SW 1271 (cell line): Measurements from ENCODE around the gene FSCN2.
"Not testable (repeated sequence)": the region's sequence is repeated elsewhere in the genome, so short reads cannot be mapped to it uniquely, and the experiment has no call there.

ENCODE experiments used
- DNase-seq, 2 experiments: peaks; one replicate each; lab custom pipeline; 2025; lab: John Stamatoyannopoulos, UW

FSCN2 gene

DNA sequence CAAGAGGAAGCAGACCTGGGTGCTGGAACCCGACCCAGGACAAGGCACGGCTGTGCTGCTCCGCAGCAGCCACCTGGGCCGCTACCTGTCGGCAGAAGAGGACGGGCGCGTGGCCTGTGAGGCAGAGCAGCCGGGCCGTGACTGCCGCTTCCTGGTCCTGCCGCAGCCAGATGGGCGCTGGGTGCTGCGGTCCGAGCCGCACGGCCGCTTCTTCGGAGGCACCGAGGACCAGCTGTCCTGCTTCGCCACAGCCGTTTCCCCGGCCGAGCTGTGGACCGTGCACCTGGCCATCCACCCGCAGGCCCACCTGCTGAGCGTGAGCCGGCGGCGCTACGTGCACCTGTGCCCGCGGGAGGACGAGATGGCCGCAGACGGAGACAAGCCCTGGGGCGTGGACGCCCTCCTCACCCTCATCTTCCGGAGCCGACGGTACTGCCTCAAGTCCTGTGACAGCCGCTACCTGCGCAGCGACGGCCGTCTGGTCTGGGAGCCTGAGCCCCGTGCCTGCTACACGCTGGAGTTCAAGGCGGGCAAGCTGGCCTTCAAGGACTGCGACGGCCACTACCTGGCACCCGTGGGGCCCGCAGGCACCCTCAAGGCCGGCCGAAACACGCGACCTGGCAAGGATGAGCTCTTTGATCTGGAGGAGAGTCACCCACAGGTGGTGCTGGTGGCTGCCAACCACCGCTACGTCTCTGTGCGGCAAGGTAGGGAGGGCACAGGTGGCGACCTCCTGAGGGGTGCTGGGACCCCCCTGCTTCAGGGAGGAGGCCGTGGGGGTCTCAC, 667 bp downstream of the FSCN2 start:
- DNase-seq, result no peak

DNA sequence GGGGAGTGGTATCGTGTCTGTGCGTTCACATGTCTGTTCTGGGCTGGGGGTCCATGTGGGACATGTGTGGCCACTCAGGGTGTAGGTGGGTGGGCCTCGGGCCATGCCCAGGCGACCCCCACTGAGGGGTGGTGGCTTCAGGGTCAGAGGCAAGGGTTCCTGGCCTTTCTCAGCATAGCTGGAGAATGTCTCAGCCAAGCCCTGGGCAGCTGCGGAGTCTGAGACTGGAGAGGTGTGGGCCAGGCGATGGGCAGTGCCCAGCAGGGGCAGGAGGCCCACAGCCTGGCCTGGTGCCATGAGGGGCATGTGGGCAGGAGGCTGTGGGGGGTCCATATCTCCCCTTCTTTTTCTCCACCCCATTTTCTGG, 1.2 kb downstream of the FSCN2 start:
- DNase-seq, result no peak

DNA sequence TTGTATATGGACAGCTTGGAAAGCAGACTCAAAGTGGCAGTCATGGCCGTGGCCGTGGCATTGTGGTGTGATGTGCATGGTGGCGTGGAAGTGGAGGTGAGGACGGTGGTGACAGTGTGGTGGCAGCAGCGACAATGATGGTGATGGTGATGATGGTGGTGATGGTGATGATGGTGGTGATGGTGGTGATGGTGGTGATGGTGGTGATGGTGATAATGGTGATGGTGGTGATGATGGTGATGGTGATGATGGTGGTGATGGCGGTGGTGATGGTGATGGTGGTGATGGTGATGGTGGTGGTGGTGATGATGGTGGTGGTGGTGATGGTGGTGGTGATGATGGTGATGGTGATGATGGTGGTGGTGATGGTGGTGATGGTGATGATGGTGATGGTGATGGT, 2.8 kb downstream of the FSCN2 start:
- not testable (repeated sequence) for DNase-seq

DNA sequence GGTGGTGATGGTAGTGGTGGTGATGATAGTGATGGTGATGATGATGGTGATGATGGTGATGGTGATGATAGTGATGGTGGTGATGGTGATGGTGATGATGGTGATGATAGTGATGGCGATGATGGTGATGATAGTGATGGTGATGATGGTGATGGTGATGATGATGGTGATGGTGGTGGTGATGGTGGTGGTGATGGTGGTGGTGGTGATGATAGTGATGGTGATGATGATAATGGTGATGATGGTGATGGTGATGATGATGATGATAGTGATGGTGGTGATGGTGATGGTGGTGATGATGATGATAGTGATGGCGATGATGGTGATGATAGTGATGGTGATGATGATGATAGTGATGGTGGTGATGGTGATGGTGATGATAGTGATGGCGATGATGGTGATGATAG, 3.8 kb downstream of the FSCN2 start:
- not testable (repeated sequence) for DNase-seq

DNA sequence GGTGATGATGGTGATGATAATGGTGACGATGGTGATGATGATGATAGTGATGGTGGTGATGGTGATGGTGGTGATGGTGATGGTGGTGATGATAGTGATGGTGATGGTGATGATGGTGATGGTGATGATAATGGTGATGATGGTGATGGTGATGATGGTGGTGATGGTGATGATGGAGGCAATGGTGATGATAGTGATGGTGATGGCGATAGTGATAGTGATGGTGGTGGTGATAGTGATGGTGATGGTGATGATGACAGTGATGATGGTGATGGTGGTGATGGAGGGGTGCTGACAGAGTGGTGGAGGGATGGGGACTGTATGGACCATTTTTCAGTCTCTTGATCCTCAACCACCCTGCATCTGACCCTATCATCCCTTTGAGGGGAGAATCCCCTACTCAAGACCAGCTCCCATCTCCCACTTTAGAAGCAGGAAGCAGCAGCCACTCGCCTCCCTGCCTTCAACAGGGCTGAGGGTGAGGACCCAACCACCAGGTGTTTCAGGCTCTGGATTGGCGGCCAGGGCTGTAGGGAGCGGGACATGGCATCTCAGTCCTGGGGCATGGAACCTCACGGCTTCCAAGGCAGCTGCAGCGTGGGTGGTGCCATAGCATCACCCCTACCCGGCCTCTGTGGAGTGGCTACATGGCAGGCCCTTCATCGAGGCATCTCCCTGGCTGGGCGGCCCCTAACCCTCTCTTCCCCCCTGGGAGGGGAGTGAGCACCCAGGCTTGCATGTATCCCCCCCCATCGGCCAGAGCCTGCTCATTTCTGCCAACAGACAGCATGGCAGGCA, 4.5 kb downstream of the FSCN2 start:
- DNase-seq, result no peak

DNA sequence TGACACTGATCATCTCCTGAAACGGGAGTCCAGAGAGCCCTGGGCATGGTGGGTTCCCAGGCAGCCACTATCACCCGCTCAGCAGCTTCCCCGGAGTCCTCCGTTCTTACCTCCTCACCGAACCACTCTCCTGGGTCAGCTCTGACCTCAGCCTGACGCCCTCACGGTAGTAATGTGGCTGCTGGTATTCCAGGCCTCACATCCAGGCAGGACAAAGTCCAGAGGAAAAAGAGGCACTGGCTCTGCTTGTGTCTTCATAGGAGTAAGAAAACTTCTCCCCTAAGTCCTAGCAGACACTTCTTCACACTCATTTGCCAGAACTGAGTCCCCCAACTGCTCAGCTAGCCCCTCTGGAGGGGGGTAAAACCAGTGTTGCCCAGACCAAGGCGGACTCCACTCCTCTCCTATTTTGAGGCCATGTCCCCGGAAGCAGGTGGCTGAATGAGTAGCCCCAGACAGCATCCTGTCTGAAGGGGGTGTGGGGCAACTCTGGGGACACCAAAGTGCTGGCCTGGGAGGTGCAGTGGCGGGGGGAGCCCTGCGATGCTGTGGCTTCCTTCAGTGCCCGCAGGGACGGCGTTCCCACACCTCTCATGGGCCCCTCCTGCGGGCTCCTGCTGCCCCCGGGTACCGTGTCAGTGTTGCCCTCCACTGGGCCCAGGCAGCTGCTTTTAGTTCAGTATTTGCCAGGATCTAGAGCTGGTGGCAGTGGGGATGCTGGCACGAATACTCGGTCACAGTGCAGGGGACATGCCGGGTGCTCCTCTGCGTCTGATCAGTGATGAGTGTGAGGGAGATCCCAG, 5.4 kb downstream of the FSCN2 start:
- no peak for DNase-seq

DNA sequence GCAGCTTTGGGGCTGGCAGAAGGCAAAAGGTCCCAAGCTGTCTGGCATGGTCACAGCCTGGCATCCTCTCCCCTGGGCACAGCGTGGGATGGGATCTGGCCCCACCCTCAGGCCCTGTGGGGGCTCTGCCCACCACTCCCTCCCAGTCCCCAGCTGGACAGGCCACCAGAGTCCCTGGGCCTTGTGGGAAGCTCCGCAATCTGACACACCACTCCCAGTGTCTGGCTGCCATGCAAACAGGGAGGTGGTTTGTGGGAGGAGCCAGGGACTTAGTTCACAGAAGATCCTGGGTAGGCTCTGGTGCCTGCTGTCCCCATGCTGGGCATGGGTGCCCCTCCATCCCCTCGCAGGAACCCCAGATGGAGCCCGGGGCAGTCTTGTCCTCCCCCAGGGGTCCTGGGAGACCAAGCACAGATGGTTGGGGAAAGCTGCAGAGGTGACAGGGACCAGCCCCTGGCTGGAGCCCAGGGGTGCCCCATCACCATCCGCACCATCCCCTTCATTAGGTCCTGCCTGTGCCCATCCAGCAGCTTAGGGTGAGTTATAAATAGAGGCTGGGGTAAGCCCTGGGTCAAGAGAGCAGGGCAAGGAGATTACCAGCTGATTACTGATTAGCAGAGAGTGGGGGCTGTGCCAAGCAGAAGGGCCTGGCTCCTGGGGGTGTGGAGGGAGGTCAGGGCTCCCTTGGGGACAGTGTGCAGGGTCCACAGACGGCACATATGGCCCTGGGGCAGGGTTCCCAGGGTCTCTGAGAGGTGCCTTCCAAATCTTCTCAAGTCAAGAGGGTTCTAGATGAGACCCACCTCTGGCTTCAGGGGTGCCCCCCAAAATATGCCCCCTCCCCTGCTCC, 6.2 kb downstream of the FSCN2 start:
- no peak for DNase-seq

DNA sequence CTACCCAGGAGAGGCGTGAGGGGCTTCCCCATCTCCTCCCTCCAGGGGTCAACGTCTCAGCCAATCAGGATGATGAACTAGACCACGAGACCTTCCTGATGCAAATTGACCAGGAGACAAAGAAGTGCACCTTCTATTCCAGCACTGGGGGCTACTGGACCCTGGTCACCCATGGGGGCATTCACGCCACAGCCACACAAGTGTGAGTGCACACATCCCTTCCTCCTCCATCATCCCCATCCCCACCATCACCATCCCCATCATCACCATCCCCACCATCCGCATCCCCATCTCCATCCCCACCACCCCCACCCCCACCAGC, 6.8 kb downstream of the FSCN2 start:
- DNase-seq, result no peak

DNA sequence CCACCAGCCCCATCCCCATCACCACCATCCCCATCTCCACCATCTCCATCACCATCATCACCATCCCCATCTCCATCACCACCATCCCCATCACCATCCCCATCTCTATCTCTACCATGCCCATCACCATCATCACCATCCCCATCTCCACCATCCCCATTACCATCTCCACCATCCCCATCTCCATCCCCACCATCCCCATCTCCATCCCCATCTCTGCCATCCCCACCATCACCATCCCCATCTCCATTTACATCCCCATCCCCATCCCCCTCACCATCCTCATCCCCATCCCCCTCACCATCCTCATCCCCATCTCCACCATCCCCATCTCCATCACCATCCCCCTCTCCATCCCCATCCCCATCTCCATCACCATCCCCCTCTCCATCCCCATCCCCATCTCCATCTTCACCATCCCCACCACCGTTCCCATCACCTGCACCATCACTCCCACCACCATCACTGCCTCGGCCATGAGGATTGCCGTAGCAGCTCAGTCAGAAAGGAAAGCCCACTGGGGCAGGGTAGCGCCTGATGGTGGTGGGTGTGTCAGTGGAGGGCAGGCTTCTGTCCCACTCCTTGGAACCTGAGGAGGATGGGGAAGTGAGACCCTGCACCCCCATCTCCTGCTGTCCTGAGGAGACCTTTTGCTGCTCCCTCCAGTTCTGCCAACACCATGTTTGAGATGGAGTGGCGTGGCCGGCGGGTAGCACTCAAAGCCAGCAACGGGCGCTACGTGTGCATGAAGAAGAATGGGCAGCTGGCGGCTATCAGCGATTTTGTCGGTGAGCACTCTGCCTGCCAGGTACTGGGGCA, 7.5 kb downstream of the FSCN2 start:
- DNase-seq, result no peak

DNA sequence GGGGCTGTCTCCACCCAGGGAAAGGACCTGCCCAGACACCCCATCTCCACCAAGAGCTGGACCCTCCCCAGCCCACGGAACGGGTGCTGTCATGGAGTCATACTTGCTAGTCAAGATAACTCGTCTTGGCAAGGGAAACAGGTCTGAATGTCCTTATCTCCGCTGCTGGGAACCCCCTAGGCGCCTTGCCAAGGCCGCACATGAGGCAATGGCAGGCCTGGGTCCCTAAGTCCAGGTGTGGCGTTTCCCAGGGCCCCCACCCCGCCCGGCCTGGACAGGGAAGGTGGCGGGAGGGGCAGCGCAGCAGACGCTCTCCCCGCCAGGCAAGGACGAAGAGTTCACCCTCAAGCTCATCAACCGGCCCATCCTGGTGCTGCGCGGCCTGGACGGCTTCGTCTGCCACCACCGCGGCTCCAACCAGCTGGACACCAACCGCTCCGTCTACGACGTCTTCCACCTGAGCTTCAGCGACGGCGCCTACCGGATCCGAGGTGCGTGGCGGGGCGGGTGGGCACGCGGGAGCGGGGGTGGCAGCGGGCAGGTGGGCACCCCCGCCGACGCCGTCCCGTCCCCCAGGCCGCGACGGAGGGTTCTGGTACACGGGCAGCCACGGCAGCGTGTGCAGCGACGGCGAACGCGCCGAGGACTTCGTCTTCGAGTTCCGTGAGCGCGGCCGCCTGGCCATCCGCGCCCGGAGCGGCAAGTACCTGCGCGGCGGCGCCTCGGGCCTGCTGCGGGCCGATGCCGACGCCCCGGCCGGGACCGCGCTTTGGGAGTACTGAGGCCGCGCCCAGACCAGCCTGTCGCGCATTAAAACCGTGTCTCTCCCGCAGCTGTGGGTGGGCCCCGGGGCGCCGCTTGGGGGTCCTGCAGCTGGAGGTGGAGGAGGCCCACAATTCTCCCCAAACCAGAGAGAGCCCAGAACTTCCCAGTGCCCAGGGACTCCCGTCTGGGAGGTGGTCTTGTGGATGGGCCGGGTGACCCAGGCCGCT, 8.4 kb downstream of the FSCN2 start:
- DNase-seq, result no peak

DNA sequence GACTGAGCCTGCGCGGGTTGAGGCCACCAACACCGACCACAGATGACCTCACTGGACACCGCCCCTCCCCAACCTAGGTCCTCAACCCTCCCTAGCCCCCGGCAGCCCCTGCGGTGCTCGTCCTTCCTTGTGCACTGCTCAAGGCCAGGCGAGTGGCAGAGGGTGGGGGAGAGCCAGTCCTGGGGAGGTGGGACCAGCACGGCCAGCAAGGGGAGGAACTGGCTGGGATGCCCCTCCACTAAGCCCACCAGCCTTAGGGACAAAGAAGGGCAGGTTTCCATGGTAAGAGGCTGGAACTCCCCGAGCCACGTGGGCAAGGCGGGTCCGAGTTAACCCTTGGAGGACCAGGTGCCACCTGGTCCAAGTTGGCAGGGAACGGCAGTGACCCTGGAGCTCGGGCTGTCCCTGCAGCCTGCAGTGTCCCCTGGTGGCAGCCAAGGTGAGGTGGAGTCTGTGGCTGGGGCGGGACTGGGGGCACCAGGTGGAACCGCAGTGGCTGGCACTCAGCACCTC, 9.2 kb downstream of the FSCN2 start:
- no peak for DNase-seq

DNA sequence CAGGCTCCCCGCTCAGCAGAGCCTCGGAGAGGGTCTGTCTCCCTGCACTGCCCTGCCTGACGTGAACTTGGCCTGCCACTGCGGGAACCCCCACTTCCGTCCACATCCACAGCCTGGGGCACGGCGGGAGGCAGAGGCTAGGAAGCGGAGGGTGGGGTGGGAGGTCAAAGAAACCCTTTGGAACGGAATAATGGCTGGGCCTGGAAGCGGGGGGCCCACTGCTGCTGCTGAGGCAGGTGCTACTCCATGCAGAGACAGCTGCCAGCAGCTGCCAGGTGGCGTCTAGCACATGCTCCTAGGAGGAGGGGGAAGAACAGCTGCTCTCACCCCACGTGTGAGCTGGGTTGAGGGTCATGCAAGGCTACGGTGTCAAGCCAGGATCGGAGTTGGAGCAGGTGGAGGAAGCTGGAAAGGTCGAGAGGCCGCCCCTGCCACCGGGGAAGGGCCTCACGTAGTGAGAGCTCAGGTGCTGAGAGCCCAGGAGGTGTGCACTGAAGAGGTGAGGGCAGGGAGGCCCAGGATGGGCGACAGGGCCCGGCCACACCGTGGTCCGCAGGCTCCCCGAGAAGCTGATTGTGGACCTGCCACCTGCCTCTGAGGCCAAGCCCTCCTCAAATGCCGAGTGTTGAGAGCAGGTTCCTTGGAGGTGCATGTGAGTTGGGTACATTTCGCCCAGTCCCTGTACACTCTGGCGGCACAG, 9.8 kb downstream of the FSCN2 start:
- no peak for DNase-seq

DNA sequence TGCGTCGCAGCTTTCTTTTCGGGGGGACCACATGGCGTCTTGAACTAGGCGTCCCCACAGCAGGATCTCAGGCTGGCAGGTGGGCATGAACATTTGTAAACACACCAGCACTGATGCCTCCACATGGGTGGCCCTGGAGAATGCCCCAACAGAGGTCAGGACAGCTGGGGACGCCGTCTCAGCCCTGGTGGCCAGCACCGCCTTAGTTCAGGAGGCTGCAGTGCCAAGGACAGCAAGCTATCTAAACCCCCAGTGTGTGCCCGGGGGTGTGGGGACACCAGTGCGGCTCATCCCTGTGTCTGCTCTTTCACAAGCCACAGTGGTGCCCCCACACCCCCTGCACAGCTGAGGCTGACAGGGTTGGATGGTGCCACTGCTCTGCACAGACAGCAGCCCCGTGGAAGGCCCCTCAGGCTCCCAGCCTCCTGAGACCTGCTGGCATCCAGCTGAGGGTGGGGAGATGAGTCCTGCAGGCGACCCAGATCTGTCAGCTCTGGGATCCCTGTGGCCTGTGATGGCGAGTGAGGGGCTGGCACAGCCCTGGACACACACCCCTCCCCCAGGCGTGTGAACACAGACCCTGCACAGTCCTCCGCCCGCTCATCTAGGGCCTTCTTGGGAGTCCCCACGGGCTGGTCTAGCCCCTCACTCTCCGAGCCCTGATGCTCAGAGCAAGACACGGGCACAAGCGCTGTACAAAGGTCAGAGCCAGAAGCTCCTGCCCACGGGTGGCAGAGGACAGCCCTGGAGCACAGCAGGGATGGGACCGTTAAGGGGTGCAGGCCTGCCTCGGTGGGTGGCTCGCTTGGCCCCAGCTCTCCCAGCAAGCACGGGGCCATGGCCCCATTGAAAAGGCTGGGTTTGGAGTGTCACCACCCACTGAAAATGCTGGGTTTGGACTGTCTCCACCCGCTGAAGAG, 10.7 kb downstream of the FSCN2 start:
- no peak for DNase-seq

DNA sequence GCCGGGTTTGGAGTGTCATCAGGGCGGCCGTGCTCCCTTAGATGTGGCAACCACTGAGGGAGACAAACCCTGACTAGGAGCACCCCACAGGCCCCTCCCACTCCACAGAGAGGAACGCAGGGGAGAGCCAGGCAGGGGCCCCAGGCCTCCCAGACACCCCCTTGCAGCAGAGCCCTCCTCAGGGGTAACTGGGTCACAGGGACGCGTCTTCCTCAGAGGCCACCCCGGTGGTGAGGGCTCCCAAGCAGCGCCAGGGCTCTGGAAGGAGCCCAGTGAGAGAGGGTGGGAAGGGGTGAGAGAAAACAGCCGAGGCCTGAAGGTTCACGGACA, 11.4 kb downstream of the FSCN2 start:
- DNase-seq, result no peak

DNA sequence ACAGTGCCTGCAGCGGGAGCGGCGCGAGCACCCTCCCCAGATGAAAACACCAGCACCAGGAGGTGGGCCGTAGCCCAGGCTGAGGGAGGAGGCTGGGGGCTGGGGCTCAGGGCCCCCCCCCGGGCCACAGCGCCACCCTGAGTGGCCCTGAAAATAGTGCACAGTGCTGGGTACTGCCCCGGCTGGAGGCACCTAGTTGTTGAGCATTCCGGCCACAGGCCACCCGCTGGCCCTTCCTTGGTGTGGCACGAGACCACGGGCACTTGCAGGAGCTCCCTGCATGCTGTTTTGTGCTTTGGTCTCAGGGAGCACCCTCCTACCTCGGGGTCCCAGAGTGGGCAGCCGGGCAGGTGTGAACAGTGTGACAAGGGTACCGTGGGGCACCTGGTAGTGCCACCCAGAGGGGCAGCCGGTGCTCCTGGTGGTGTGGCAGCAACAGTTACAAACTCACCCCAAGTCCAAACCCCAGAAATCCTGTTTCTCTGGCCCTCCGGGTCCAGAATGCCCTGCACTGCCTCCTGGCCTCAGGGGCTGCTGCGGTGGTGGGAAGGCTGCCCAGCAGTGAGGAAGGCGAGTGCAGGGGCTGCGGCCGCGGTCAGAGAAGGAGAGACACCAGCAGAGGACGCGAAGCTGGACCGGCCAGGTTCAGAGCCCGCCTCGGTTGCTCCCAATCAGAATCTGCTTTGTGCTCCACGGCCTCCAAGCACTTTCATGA, 11.9 kb downstream of the FSCN2 start:
- no peak for DNase-seq

DNA sequence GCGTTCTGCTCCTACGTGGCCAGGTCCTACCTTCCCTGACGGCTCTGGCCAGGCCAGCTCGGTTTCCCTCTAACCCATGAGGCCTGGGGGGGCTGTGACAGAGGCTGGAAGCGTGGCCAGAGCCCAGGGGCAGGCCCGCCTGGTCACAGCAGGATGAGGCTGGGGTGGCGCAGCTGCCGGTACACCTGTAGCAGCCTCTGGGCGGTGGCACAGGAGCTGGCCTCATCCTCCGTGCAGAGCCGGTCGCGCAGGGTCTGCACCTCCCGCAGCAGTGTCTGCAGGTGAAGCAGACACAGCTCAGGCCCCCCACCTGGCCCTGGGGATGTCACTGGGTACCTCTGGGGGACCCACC, 12.5 kb downstream of the FSCN2 start:
- no peak for DNase-seq

DNA sequence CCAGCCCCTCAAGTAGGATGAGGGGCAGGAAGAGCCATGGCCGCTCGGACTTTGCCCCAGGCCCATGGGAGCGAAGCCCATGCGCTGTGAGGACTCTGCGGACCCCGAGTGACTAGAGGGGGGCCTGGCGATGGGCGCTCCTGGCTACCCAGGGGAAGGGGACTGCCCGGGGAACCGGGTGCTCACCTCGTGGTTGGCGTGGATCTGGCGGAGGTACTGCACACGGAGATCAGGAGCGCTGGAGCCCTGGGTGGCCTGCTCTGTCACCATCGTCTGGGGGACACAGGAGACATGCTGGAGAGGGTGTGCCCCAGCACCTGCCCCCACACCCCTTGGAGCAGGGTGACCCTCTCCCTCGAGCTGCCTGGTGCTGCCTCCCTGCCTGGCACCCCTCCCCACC, 12.9 kb downstream of the FSCN2 start:
- no peak for DNase-seq
